A673 (cell line): Measurements from ENCODE around the gene ZNF780B. TPM values are rescaled to one million over a fixed set of nuclear protein-coding genes. Genes with fewer than 3 reads are reported as not detected.

ENCODE experiments used
- BruUV-seq: library from RNA; stranded (reverse); fragments of 400-500 nt; replicated peaks from 2 replicates; lab custom pipeline; 2021; lab: Mats Ljungman, UMichigan
- CTCF ChIA-PET: fragments of 300-600 bp; sonication (Branson Sonifier 250); formaldehyde crosslinking; loops from one replicate; lab custom pipeline; 2022; ENCODE audit warnings: antibody characterized with exemption; lab: Charles Lee
- POLR2A ChIA-PET: fragments of 300-600 bp; sonication (Branson Sonifier 250); formaldehyde crosslinking; loops from one replicate; lab custom pipeline; 2022; ENCODE audit warnings: antibody characterized with exemption; ENCODE audit not compliant: low non-redundant PET; lab: Charles Lee
- DNase-seq: peaks from one replicate; pipeline ENCODE4 v3.0.0-alpha.2; 2015; ENCODE audit warnings: low spot score
- H3K27ac ChIP-seq: fragments of 200-600 bp; sonication (generic); 2 replicates; pipeline ENCODE4 v1.5.1; 2016; ENCODE audit warnings: mixed run types, low read depth, mild to moderate bottlenecking, mixed read lengths, antibody characterized with exemption, low read length; ENCODE audit not compliant: poor library complexity, severe bottlenecking
- H3K27me3 ChIP-seq: fragments of 200-600 bp; sonication (generic); replicated peaks from 2 replicates; pipeline ENCODE4 v1.6.1; 2017; ENCODE audit warnings: mixed run types, low read depth, mild to moderate bottlenecking, mixed read lengths, antibody characterized with exemption, low read length; ENCODE audit not compliant: insufficient read depth, poor library complexity
- H3K36me3 ChIP-seq: fragments of 200-600 bp; sonication (generic); 2 replicates; pipeline ENCODE4 v1.6.1; 2016; ENCODE audit warnings: mixed run types, mild to moderate bottlenecking, mixed read lengths, antibody characterized with exemption, low read length; ENCODE audit not compliant: insufficient read depth, poor library complexity, severe bottlenecking
- H3K4me1 ChIP-seq: fragments of 200-600 bp; sonication (generic); 2 replicates; pipeline ENCODE4 v1.6.1; 2017; ENCODE audit warnings: mixed run types, mild to moderate bottlenecking, mixed read lengths, antibody characterized with exemption, low read length; ENCODE audit not compliant: insufficient read depth, poor library complexity, severe bottlenecking
- H3K4me3 ChIP-seq: fragments of 200-600 bp; sonication (generic); 2 replicates; pipeline ENCODE4 v1.5.1; 2016; ENCODE audit warnings: low read depth, mixed run types, mild to moderate bottlenecking, mixed read lengths, low read length; ENCODE audit not compliant: poor library complexity, severe bottlenecking
- H3K9me3 ChIP-seq: fragments of 200-600 bp; sonication (generic); 2 replicates; pipeline ENCODE4 v1.6.1; 2016; ENCODE audit warnings: mixed run types, low read depth, mild to moderate bottlenecking, mixed read lengths, antibody characterized with exemption, low read length; ENCODE audit not compliant: poor library complexity, severe bottlenecking
- EZH2 ChIP-seq: fragments of 200-600 bp; sonication (generic); IDR thresholded peaks from 2 replicates; pipeline ENCODE4 v1.6.1; 2017; ENCODE audit warnings: borderline replicate concordance, low read depth, mild to moderate bottlenecking, mixed read lengths, antibody characterized with exemption, low read length; ENCODE audit not compliant: poor library complexity, severe bottlenecking
- intact Hi-C: fragments of 100-400 bp; cut with micrococcal nuclease; formaldehyde crosslinking; loops from one replicate; pipeline ENCODE4 v1.10.0; 2022; ENCODE audit not compliant: unreplicated experiment
- total RNA-seq: library from RNA; stranded (reverse); gene quantifications from 2 replicates; pipeline ENCODE4 v1.2.3, GENCODE V29; 2021
- TF ChIP-seq, protein P1 (sequence below): fragments of 300-800, 200-600 bp; sonication (generic); conservative IDR thresholded peaks from 2 replicates; pipeline ENCODE4 v1.5.1; 2017; ENCODE audit warnings: low read depth, mild to moderate bottlenecking, antibody characterized with exemption, low read length, moderate library complexity, mixed read lengths

ZNF780B gene
- total RNA-seq, 1 experiment from 2014 or later, result 23.7 TPM

GRCh38 chr19:39983695-39984300, 72.2 kb downstream of the ZNF780B start:
- no TSS peak for BruUV-seq
- DNase-seq, result no peak
- no peak overlapping the region for H3K4me3 ChIP-seq
- POLR2A ChIA-PET, result no interaction called here
- H3K27me3 ChIP-seq, result no peaks in the 10 kb centered on the region
- H3K27ac ChIP-seq, result no peak overlapping the region
- peaks cover 34% of the 10 kb centered on the region for H3K9me3 ChIP-seq
- TF ChIP-seq, protein P1, sequence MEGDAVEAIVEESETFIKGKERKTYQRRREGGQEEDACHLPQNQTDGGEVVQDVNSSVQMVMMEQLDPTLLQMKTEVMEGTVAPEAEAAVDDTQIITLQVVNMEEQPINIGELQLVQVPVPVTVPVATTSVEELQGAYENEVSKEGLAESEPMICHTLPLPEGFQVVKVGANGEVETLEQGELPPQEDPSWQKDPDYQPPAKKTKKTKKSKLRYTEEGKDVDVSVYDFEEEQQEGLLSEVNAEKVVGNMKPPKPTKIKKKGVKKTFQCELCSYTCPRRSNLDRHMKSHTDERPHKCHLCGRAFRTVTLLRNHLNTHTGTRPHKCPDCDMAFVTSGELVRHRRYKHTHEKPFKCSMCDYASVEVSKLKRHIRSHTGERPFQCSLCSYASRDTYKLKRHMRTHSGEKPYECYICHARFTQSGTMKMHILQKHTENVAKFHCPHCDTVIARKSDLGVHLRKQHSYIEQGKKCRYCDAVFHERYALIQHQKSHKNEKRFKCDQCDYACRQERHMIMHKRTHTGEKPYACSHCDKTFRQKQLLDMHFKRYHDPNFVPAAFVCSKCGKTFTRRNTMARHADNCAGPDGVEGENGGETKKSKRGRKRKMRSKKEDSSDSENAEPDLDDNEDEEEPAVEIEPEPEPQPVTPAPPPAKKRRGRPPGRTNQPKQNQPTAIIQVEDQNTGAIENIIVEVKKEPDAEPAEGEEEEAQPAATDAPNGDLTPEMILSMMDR, result no peak
- TF ChIP-seq EZH2, result no peak
- no peaks in the 10 kb centered on the region for H3K4me1 ChIP-seq
- intact Hi-C loops, result no loop called here
- CTCF ChIA-PET, result no interaction called here
- H3K36me3 ChIP-seq, result peaks cover 51% of the 10 kb centered on the region

- H3K4me3 ChIP-seq, result no peak overlapping the region
- intact Hi-C loops, result no loop called here
- ChIA-PET POLR2A (no interaction called here), CTCF (no interaction called here)
- H3K4me1 ChIP-seq, result no peaks in the 10 kb centered on the region
- H3K36me3 ChIP-seq, result peaks cover 60% of the 10 kb centered on the region
- H3K9me3 ChIP-seq, result peaks cover 32% of the 10 kb centered on the region
- DNase-seq, result no peak
- no TSS peak for BruUV-seq
- H3K27ac ChIP-seq, result no peak overlapping the region
- no peak for TF ChIP-seq EZH2
- TF ChIP-seq, protein P1, result no peak
- no peaks in the 10 kb centered on the region for H3K27me3 ChIP-seq
Observed at GRCh38 chr19:39982883-39983282, 73.1 kb downstream of the ZNF780B start.

Other genes starting within 250 kb of the ZNF780B start
- 16.0 and 19.0 TPM in 2 replicates for gene DYRK1B, start 222.1 kb downstream of the ZNF780B start, total RNA-seq
- 573 and 581 TPM in 2 replicates for gene FBL, start 209.9 kb downstream of the ZNF780B start, total RNA-seq
- gene FCGBP, start 121.6 kb downstream of the ZNF780B start, total RNA-seq, result 8.7 and 12.2 TPM in 2 replicates
- gene PSMC4, start 85.1 kb downstream of the ZNF780B start, total RNA-seq, result 268 and 291 TPM in 2 replicates
- gene ZNF546, start 59.2 kb downstream of the ZNF780B start, total RNA-seq, result 5.5 and 5.6 TPM in 2 replicates
- 15.9 and 17.5 TPM in 2 replicates for gene ZNF780A, start 34.7 kb upstream of the ZNF780B start, total RNA-seq
- gene MAP3K10, start 135.2 kb upstream of the ZNF780B start, total RNA-seq, result 17.8 and 21.7 TPM in 2 replicates
- gene TTC9B, start 162.2 kb upstream of the ZNF780B start, total RNA-seq, result not detected in 2 replicates
- gene CCNP, start 170.5 kb upstream of the ZNF780B start, total RNA-seq, result 0.45 TPM in 1 of 2 replicates, not detected in the other
- gene AKT2, start 229.1 kb upstream of the ZNF780B start, total RNA-seq, result 146 and 151 TPM in 2 replicates